Measurements from ENCODE around the gene ZNF212.

ZNF212 gene

DNA sequence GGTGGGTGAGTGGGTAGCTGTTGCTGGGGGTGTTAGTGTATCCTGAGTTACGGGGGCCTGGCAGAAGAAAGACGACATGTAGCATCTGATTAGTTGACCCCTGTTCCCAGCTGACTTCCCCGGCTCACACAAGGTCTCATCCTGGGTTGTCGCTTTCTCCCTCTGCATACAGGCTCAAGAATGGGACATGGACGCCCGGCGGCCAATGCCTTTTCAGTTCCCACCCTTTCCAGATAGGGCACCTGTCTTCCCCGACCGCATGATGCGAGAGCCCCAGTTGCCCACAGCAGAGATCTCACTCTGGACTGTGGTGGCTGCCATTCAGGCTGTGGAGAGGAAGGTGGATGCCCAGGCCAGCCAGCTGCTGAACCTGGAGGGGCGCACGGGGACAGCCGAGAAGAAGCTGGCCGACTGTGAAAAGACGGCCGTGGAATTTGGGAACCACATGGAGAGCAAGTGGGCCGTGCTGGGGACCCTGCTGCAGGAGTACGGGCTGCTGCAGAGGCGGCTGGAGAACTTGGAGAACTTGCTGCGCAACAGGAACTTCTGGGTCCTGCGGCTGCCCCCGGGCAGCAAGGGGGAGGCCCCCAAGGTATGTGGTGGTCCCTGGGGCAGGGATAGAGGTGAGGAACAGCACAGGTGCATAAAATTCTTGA lies 41.2 kb upstream of the ZNF212 start:
- Histone ChIP-seq H3K4me3 (no peak overlapping the region), H3K9me3 (ENCODE audit: low read depth, low read length) (no peaks in the 10 kb centered on the region), H3K9ac (ENCODE audit: insufficient read length) (no peak overlapping the region), H3K27ac (no peak overlapping the region), H3K36me3 (ENCODE audit: insufficient read depth, low read length) (peaks cover 46% of the 10 kb centered on the region)
- no peak for DNase-seq (ENCODE audit: low read depth, low spot score)
- TF ChIP-seq FOXP2 (optimal IDR thresholded peaks at IDR 0.05; ENCODE audit: control extremely low read depth, extremely low read length, insufficient read depth) (no peak), POLR2AphosphoS5 (IDR thresholded peaks at IDR 0.05; ENCODE audit: borderline replicate concordance, low read depth, low read length) (no peak), EZH2 (IDR thresholded peaks at IDR 0.05) (no peak)

DNA sequence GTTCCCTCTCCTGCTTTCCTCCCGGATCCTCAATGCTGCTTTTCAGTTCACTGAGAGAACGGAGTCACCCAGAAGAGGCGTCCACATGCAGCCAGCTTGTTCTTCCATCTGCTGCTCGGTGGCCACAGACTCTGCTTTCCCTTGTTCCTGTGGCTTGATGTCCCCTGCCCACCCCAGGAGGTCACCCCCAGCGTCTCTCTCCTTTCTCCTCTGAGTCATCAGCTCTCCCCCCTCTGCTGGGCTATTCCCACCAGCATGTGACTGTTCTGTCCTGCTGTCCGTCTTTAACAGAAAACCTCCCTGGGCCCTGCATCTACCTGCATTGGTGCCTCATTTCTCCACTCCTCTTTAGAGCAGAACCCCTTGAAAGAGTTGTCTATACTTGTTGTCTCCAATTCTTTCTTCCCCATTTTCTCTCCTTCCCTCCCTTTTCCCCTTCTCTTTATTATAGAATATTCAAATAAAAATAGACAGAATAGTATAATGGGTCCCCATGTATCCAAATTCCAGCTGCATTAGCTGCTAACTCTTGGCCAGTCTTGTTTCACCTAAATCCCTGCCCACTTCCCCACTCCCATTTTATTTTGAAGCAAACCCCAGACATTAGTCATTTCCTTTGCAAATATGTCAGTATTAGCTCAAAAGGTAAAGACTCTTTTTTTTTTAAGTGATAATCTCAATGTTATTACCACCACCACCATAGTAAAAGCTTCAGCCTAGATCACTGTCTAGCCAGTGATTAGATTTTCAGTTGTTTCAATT lies 40.0 kb upstream of the ZNF212 start:
- H3K27ac ChIP-seq, result no peak overlapping the region
- no peaks in the 10 kb centered on the region for H3K9me3 ChIP-seq (ENCODE audit: low read depth, low read length)
- TF ChIP-seq FOXP2 (optimal IDR thresholded peaks at IDR 0.05; ENCODE audit: control extremely low read depth, extremely low read length, insufficient read depth) (no peak), POLR2AphosphoS5 (IDR thresholded peaks at IDR 0.05; ENCODE audit: borderline replicate concordance, low read depth, low read length) (no peak), EZH2 (IDR thresholded peaks at IDR 0.05) (no peak)
- H3K4me3 ChIP-seq, result no peak overlapping the region
- peaks cover 57% of the 10 kb centered on the region for H3K36me3 ChIP-seq (ENCODE audit: insufficient read depth, low read length)
- no peak for DNase-seq (ENCODE audit: low read depth, low spot score)
- H3K9ac ChIP-seq (ENCODE audit: insufficient read length), result no peak overlapping the region

DNA sequence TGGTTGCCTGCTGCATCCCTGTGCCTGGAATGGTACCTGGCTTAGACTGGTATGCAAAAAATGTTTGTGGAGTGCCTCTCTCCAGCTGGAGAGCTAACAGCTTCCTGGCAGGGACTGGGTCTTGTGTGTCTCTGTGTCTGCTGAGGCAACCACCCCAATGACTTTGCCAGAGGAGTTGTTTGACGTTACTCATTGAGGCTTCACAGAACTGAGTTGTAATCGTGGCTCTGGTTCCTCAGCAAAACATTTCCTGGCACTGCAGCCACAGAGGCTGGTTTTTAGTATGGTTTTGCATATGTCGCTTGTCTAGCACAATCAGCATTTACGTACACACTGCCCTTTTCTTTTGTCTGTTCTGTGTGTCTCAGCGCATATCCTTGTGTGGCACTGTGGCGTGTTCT lies 36.6 kb upstream of the ZNF212 start:
- DNase-seq (ENCODE audit: low read depth, low spot score), result no peak
- Histone ChIP-seq H3K4me3 (no peak overlapping the region), H3K9ac (ENCODE audit: insufficient read length) (no peak overlapping the region), H3K36me3 (ENCODE audit: insufficient read depth, low read length) (peaks cover 83% of the 10 kb centered on the region), H3K9me3 (ENCODE audit: low read depth, low read length) (no peaks in the 10 kb centered on the region), H3K27ac (no peak overlapping the region)
- TF ChIP-seq FOXP2 (optimal IDR thresholded peaks at IDR 0.05; ENCODE audit: control extremely low read depth, extremely low read length, insufficient read depth) (no peak), POLR2AphosphoS5 (IDR thresholded peaks at IDR 0.05; ENCODE audit: borderline replicate concordance, low read depth, low read length) (no peak), EZH2 (IDR thresholded peaks at IDR 0.05) (no peak)

- no peak for DNase-seq (ENCODE audit: low read depth, low spot score)
- Histone ChIP-seq H3K9me3 (ENCODE audit: low read depth, low read length) (no peaks in the 10 kb centered on the region), H3K27ac (no peak overlapping the region), H3K9ac (ENCODE audit: insufficient read length) (no peak overlapping the region), H3K4me3 (no peak overlapping the region), H3K36me3 (ENCODE audit: insufficient read depth, low read length) (peaks cover 72% of the 10 kb centered on the region)
- TF ChIP-seq EZH2 (IDR thresholded peaks at IDR 0.05) (no peak), FOXP2 (optimal IDR thresholded peaks at IDR 0.05; ENCODE audit: control extremely low read depth, extremely low read length, insufficient read depth) (no peak), POLR2AphosphoS5 (IDR thresholded peaks at IDR 0.05; ENCODE audit: borderline replicate concordance, low read depth, low read length) (no peak)
Measured at GRCh38 chr7:149205690-149206381, 33.6 kb upstream of the ZNF212 start.

- Histone ChIP-seq H3K27ac (no peak overlapping the region), H3K36me3 (ENCODE audit: insufficient read depth, low read length) (peaks cover 75% of the 10 kb centered on the region)
Measured at GRCh38 chr7:149207324-149208035, 32.0 kb upstream of the ZNF212 start.

GRCh38 chr7:149209518-149210269 lies 29.8 kb upstream of the ZNF212 start:
- TF ChIP-seq FOXP2 (optimal IDR thresholded peaks at IDR 0.05; ENCODE audit: control extremely low read depth, extremely low read length, insufficient read depth) (no peak), POLR2AphosphoS5 (IDR thresholded peaks at IDR 0.05; ENCODE audit: borderline replicate concordance, low read depth, low read length) (no peak), EZH2 (IDR thresholded peaks at IDR 0.05) (no peak)
- Histone ChIP-seq H3K9ac (ENCODE audit: insufficient read length) (no peak overlapping the region), H3K36me3 (ENCODE audit: insufficient read depth, low read length) (peaks cover 76% of the 10 kb centered on the region), H3K4me3 (no peak overlapping the region), H3K27ac (peak overlapping the region; percentile 30; the same call in 1 of the 2 replicates), H3K9me3 (ENCODE audit: low read depth, low read length) (no peaks in the 10 kb centered on the region)
- DNase-seq (ENCODE audit: low read depth, low spot score), result no peak

More at GRCh38 chr7:149207324-149208035, 32.0 kb upstream of the ZNF212 start:
- TF ChIP-seq POLR2AphosphoS5 (IDR thresholded peaks at IDR 0.05; ENCODE audit: borderline replicate concordance, low read depth, low read length), result no peak
- TF ChIP-seq FOXP2 (optimal IDR thresholded peaks at IDR 0.05; ENCODE audit: control extremely low read depth, extremely low read length, insufficient read depth), result no peak
- no peak for TF ChIP-seq EZH2 (IDR thresholded peaks at IDR 0.05)
- DNase-seq (ENCODE audit: low read depth, low spot score), result no peak
- Histone ChIP-seq H3K9ac (ENCODE audit: insufficient read length) (no peak overlapping the region), H3K4me3 (no peak overlapping the region), H3K9me3 (ENCODE audit: low read depth, low read length) (no peaks in the 10 kb centered on the region)

- Histone ChIP-seq H3K9me3 (ENCODE audit: low read depth, low read length) (no peaks in the 10 kb centered on the region), H3K9ac (ENCODE audit: insufficient read length) (no peak overlapping the region), H3K36me3 (ENCODE audit: insufficient read depth, low read length) (peaks cover 81% of the 10 kb centered on the region), H3K4me3 (no peak overlapping the region), H3K27ac (no peak overlapping the region)
- no peak for DNase-seq (ENCODE audit: low read depth, low spot score)
- TF ChIP-seq POLR2AphosphoS5 (IDR thresholded peaks at IDR 0.05; ENCODE audit: borderline replicate concordance, low read depth, low read length) (no peak), FOXP2 (optimal IDR thresholded peaks at IDR 0.05; ENCODE audit: control extremely low read depth, extremely low read length, insufficient read depth) (no peak), EZH2 (IDR thresholded peaks at IDR 0.05) (no peak)
Measured at GRCh38 chr7:149210551-149210950, 28.9 kb upstream of the ZNF212 start.
